Measurements from ENCODE around the gene PLA2G4E. TPM values are rescaled to one million over a fixed set of nuclear protein-coding genes. Genes with fewer than 3 reads are reported as not detected.

Gene PLA2G4E
- total RNA-seq, 1 experiment from 2014 or later: 1.8 TPM

GRCh38 chr15:42009474-42009873 is 11.4 kb downstream of the PLA2G4E start:
- Histone ChIP-seq H3K9me3 (no peaks in the 10 kb centered on the region), H3K27me3 (replicated peaks; ENCODE audit: control insufficient read depth, insufficient read depth, low read length) (no peaks in the 10 kb centered on the region), H3K4me1 (peaks cover 57% of the 10 kb centered on the region), H3K4me3 (ENCODE audit: low read depth, low read length) (no peak overlapping the region), H3K36me3 (ENCODE audit: control insufficient read depth, insufficient read depth, low read length) (no peaks in the 10 kb centered on the region)
- no peak for DNase-seq
- no peak for TF ChIP-seq CTCF (IDR thresholded peaks at IDR 0.05; ENCODE audit: insufficient read depth in 1 of 2, low read depth in 1 of 2, low read length in 1 of 2, severe bottlenecking in 1 of 2, unreplicated experiment in 1 of 2)
- Mint-ChIP-seq H3K9me3 (ENCODE audit: unreplicated experiment) (peaks cover 10% of the 10 kb centered on the region), H3K27ac (ENCODE audit: unreplicated experiment) (peak overlapping the region; percentile 91), H3K27me3 (ENCODE audit: insufficient read depth, unreplicated experiment) (no peaks in the 10 kb centered on the region), H3K4me3 (ENCODE audit: unreplicated experiment) (no peak overlapping the region), H3K36me3 (ENCODE audit: insufficient read depth, unreplicated experiment) (peaks cover 15% of the 10 kb centered on the region), H3K4me1 (ENCODE audit: low read depth, unreplicated experiment) (peaks cover 42% of the 10 kb centered on the region)
- BruUV-seq (replicated peaks): no TSS peak
- intact Hi-C loops (cut with micrococcal nuclease; ENCODE audit: unreplicated experiment): no loop called here
- CTCF ChIA-PET: interaction anchor here (1.7 kb wide), 1 partner anchor 48 kb away, joined by 5 read pairs; no protein-coding TSS in a partner anchor
- POLR2A ChIA-PET: no interaction called here

GRCh38 chr15:42009022-42009421 is 11.8 kb downstream of the PLA2G4E start:
- no peaks in the 10 kb centered on the region for H3K27me3 ChIP-seq (replicated peaks; ENCODE audit: control insufficient read depth, insufficient read depth, low read length)
- intact Hi-C loops (cut with micrococcal nuclease; ENCODE audit: unreplicated experiment): no loop called here
- Mint-ChIP-seq H3K4me3 (ENCODE audit: unreplicated experiment) (no peak overlapping the region), H3K27me3 (ENCODE audit: insufficient read depth, unreplicated experiment) (no peaks in the 10 kb centered on the region), H3K9me3 (ENCODE audit: unreplicated experiment) (peaks cover 10% of the 10 kb centered on the region), H3K4me1 (ENCODE audit: low read depth, unreplicated experiment) (peaks cover 39% of the 10 kb centered on the region), H3K27ac (ENCODE audit: unreplicated experiment) (peak overlapping the region; percentile 91), H3K36me3 (ENCODE audit: insufficient read depth, unreplicated experiment) (peaks cover 15% of the 10 kb centered on the region)
- TF ChIP-seq CTCF (IDR thresholded peaks at IDR 0.05; ENCODE audit: insufficient read depth in 1 of 2, low read depth in 1 of 2, low read length in 1 of 2, severe bottlenecking in 1 of 2, unreplicated experiment in 1 of 2): no peak
- H3K4me3 ChIP-seq (ENCODE audit: low read depth, low read length): no peak overlapping the region
- BruUV-seq (replicated peaks): no TSS peak
- no peaks in the 10 kb centered on the region for H3K9me3 ChIP-seq
- no peak for DNase-seq
- POLR2A ChIA-PET: interaction anchor here (0.6 kb wide), 1 partner anchor 19 kb away, joined by 9 read pairs; no protein-coding TSS in a partner anchor
- peaks cover 53% of the 10 kb centered on the region for H3K4me1 ChIP-seq
- H3K36me3 ChIP-seq (ENCODE audit: control insufficient read depth, insufficient read depth, low read length): no peaks in the 10 kb centered on the region
- CTCF ChIA-PET: interaction anchor here (1.7 kb wide), 1 partner anchor 48 kb away, joined by 5 read pairs; no protein-coding TSS in a partner anchor

GRCh38 chr15:42007386-42007785 is 13.5 kb downstream of the PLA2G4E start:
- CTCF ChIA-PET: interaction anchor here (0.7 kb wide), 1 partner anchor 12 kb away, joined by 3 read pairs; no protein-coding TSS in a partner anchor

More at GRCh38 chr15:42007386-42007785, 13.5 kb downstream of the PLA2G4E start:
- Mint-ChIP-seq H3K27me3 (ENCODE audit: insufficient read depth, unreplicated experiment) (no peaks in the 10 kb centered on the region), H3K9me3 (ENCODE audit: unreplicated experiment) (peaks cover 10% of the 10 kb centered on the region), H3K27ac (ENCODE audit: unreplicated experiment) (peak overlapping the region; percentile 77), H3K36me3 (ENCODE audit: insufficient read depth, unreplicated experiment) (peaks cover 11% of the 10 kb centered on the region), H3K4me1 (ENCODE audit: low read depth, unreplicated experiment) (peaks cover 40% of the 10 kb centered on the region), H3K4me3 (ENCODE audit: unreplicated experiment) (no peak overlapping the region)
- intact Hi-C loops (cut with micrococcal nuclease; ENCODE audit: unreplicated experiment): no loop called here
- Histone ChIP-seq H3K4me1 (peaks cover 41% of the 10 kb centered on the region), H3K9me3 (no peaks in the 10 kb centered on the region), H3K36me3 (ENCODE audit: control insufficient read depth, insufficient read depth, low read length) (no peaks in the 10 kb centered on the region), H3K4me3 (ENCODE audit: low read depth, low read length) (no peak overlapping the region), H3K27me3 (replicated peaks; ENCODE audit: control insufficient read depth, insufficient read depth, low read length) (no peaks in the 10 kb centered on the region)
- BruUV-seq (replicated peaks): no TSS peak
- no peak for TF ChIP-seq CTCF (IDR thresholded peaks at IDR 0.05; ENCODE audit: insufficient read depth in 1 of 2, low read depth in 1 of 2, low read length in 1 of 2, severe bottlenecking in 1 of 2, unreplicated experiment in 1 of 2)
- POLR2A ChIA-PET: no interaction called here
- no peak for DNase-seq

Data from Caco-2 (cell line).